ENCODE measurements around the gene EEFSEC. TPM values are rescaled to one million over a fixed set of nuclear protein-coding genes. Genes with fewer than 3 reads are reported as not detected.

EEFSEC gene
- total and polyA plus RNA-seq, 2 of the 8 experiments (the other 6 are each of a cell fraction or from before 2014, with no cell fraction given): 13.1 to 19.8 TPM

DNA sequence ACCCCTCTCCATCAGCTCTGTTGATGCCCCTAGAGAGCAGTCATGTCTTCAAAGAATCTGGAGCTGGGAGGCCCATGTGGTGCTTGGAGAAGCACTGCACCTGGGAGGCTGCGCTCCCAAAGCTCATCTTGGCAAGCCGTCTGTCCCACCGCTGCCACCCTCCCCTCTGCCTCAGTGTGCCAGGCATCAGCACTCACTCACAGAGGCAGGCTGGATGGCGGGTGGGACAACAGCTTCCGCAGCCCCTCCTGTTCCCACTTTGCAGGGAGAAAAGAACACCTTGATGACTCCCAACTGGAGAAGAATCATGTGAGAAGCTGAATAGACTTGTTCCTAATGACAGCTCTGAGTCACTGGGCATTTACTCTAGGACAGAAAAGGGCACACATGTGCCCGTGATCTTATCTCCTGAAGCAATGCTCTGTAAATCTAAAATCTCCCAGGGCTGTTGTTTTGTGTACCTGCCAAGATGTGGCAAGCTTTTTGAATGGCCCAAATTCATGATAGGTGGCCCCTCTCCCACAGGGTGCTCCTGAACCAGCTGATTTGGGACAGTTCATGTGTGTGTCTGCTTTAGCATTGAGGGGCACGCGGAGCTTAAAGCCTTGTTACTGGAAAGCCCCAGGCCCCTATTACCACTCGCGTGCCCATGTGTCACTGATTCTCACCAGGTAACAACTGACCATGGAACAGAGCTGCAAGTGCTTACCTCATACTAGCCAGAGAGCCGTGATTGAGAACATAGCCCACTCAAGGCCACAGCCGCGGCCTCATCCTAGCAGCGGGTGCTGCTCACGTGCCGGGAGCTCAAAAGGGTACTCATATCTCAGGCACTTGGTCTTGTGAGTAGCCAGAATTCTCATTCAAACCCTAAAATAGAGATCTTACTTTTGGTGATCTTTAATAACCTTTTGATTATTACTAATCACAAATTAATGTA lies 209.0 kb downstream of the EEFSEC start (continued):
- TF ChIP-seq, protein P1, sequence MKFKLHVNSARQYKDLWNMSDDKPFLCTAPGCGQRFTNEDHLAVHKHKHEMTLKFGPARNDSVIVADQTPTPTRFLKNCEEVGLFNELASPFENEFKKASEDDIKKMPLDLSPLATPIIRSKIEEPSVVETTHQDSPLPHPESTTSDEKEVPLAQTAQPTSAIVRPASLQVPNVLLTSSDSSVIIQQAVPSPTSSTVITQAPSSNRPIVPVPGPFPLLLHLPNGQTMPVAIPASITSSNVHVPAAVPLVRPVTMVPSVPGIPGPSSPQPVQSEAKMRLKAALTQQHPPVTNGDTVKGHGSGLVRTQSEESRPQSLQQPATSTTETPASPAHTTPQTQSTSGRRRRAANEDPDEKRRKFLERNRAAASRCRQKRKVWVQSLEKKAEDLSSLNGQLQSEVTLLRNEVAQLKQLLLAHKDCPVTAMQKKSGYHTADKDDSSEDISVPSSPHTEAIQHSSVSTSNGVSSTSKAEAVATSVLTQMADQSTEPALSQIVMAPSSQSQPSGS (IDR thresholded peaks at IDR 0.05; ENCODE audit: low read length): no peak
- no peak for TF ChIP-seq KDM4A (IDR thresholded peaks at IDR 0.05; ENCODE audit: low read depth, low read length, severe bottlenecking)
- no peak for TF ChIP-seq ASH2L (IDR thresholded peaks at IDR 0.05; ENCODE audit: low read length)
- no peak for TF ChIP-seq CTBP2 (IDR thresholded peaks at IDR 0.05; ENCODE audit: borderline replicate concordance, insufficient read depth, insufficient read length, low read length)
- TF ChIP-seq SIX5 (IDR thresholded peaks at IDR 0.05; ENCODE audit: low read depth, low read length): no peak
- no peak for TF ChIP-seq CEBPB (IDR thresholded peaks at IDR 0.05; ENCODE audit: low read depth, low read length)
